Tibial nerve (tissue), 4 donors: Measurements from ENCODE around the gene GBF1.

Experiments used
- EP300 ChIP-seq, 2 donors: sonication (generic); formaldehyde crosslinking; IDR thresholded peaks; one replicate each; pipeline ENCODE4 v1.6.1; 2017; ENCODE audit warnings: antibody characterized with exemption in 2 of 2, mild to moderate bottlenecking in 1 of 2
- POLR2A ChIP-seq, 2 donors: fragments of 450-650 bp; IDR thresholded peaks; one replicate each; pipeline ENCODE4 v1.6.1; 2017; ENCODE audit warnings: antibody characterized with exemption in 2 of 2, mild to moderate bottlenecking in 2 of 2, moderate library complexity in 2 of 2
- TF ChIP-seq, protein P1 (sequence below), 5 experiments: fragments of 200-600 bp in 3 of 5; fragments of 450-650 bp in 2 of 5; sonication (generic) in 3 of 5; IDR thresholded peaks; one replicate each; pipeline ENCODE4 v1.5.1; 2016 to 2019; ENCODE audit warnings: antibody characterized with exemption in 5 of 5, mild to moderate bottlenecking in 3 of 5, moderate library complexity in 2 of 5

DNA sequence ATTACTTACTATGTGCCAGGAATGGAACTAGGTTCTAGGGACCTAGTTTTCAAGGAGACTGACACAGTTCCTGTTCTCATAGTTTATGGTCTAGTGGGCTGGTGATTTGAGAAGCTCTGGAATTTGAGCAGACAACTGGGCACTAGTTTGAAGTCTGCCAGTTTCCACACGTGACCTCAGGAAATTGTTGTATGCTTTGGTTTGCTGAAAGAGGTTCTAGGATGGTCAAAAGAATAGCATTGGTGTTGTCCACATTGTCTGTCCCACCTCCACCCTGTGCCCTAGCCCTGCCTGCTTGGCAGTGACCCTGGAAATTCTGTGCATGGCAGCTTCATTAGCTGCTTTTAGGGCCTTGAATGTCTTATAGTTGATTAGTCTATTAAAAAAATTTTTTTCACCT, 28.7 kb downstream of the GBF1 start:
- TF ChIP-seq, protein P1, sequence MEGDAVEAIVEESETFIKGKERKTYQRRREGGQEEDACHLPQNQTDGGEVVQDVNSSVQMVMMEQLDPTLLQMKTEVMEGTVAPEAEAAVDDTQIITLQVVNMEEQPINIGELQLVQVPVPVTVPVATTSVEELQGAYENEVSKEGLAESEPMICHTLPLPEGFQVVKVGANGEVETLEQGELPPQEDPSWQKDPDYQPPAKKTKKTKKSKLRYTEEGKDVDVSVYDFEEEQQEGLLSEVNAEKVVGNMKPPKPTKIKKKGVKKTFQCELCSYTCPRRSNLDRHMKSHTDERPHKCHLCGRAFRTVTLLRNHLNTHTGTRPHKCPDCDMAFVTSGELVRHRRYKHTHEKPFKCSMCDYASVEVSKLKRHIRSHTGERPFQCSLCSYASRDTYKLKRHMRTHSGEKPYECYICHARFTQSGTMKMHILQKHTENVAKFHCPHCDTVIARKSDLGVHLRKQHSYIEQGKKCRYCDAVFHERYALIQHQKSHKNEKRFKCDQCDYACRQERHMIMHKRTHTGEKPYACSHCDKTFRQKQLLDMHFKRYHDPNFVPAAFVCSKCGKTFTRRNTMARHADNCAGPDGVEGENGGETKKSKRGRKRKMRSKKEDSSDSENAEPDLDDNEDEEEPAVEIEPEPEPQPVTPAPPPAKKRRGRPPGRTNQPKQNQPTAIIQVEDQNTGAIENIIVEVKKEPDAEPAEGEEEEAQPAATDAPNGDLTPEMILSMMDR (IDR thresholded peaks at IDR 0.05): no peak
- TF ChIP-seq EP300 (IDR thresholded peaks at IDR 0.05): no peak
- no peak for TF ChIP-seq POLR2A (IDR thresholded peaks at IDR 0.05)
